H1 (cell line): ENCODE results near the gene POM121L2. TPM values are rescaled to one million over a fixed set of nuclear protein-coding genes. Genes with fewer than 3 reads are reported as not detected.

Experiments
- E2F6 ChIP-seq: IDR thresholded peaks from 2 replicates; pipeline ENCODE4 v1.6.1; 2012; ENCODE audit warnings: inconsistent platforms
- FOSL1 ChIP-seq: IDR thresholded peaks from 2 replicates; pipeline ENCODE4 v1.6.1; 2011; ENCODE audit warnings: mild to moderate bottlenecking, low read depth, low read length, moderate library complexity; ENCODE audit not compliant: insufficient read depth
- GTF2F1 ChIP-seq: IDR thresholded peaks from 2 replicates; pipeline ENCODE4 v1.6.1; 2012; ENCODE audit warnings: low read depth, low read length, improper control_type of control experiment, borderline replicate concordance
- NANOG ChIP-seq: IDR thresholded peaks from 2 replicates; pipeline ENCODE4 v1.6.1; 2011; ENCODE audit warnings: low read length, low read depth, mild to moderate bottlenecking, inconsistent platforms; ENCODE audit not compliant: insufficient read depth, poor library complexity, severe bottlenecking
- RFX5 ChIP-seq: IDR thresholded peaks from 2 replicates; pipeline ENCODE4 v1.6.1; 2011; ENCODE audit warnings: low read depth, low read length, improper control_type of control experiment, borderline replicate concordance
- SIN3A ChIP-seq, 2 experiments: IDR thresholded peaks in 1 of 2; conservative IDR thresholded peaks in 1 of 2; 2 replicates each; pipeline ENCODE4 v1.6.1; 2011 to 2012; ENCODE audit warnings: low read length in 2 of 2, improper control_type of control experiment in 1 of 2, low read depth in 1 of 2, mild to moderate bottlenecking in 1 of 2
- YY1 ChIP-seq: IDR thresholded peaks from 2 replicates; pipeline ENCODE4 v1.6.1; 2011; ENCODE audit warnings: low read depth, mild to moderate bottlenecking, low read length
- polyA plus RNA-seq, 7 experiments: library from polyadenylated mRNA; depleted of rRNA in 3 of 7; stranded (reverse) in 5 of 7; unstranded in 2 of 7; fragments of >200 nt in 5 of 7; fragments of 200-250 nt in 2 of 7; gene quantifications; 1 replicate in 5 of 7; 2 replicates in 1 of 7; 4 replicates in 1 of 7; pipeline versions ENCODE4 v1.2.1 to v1.2.3, GENCODE V29; 2011 to 2013; ENCODE audit warnings: missing spikeins in 2 of 7, mixed read lengths in 2 of 7
- total RNA-seq: library from RNA; stranded (reverse); fragmentation: NEBNext Ultra II Directional; extraction: Animal tissue kit (Norgen Biotek cat#: 25700); gene quantifications from 2 replicates; pipeline ENCODE4 v1.2.1, GENCODE V29; 2021

POM121L2 gene
- total and polyA plus RNA-seq, 2 of the 8 experiments (the other 6 are each of a cell fraction or from before 2014, with no cell fraction given): 0.05 to 0.09 TPM

- no peak for TF ChIP-seq GTF2F1
- TF ChIP-seq YY1: no peak
- no peak for TF ChIP-seq E2F6
- no peak for TF ChIP-seq FOSL1
- TF ChIP-seq SIN3A (conservative IDR thresholded peaks at IDR 0.05 in 1 of 2, IDR thresholded peaks at IDR 0.05 in 1 of 2; ENCODE audit: low read depth in 1 of 2, low read length in 2 of 2): no peak
- no peak for TF ChIP-seq RFX5
- TF ChIP-seq NANOG: no peak
These were observed 9.8 kb upstream of the POM121L2 start (continued) for GRCh38 chr6:27321901-27322300.
